Measurements from ENCODE around the gene SHLD2. TPM values are rescaled to one million over a fixed set of nuclear protein-coding genes. Genes with fewer than 3 reads are reported as not detected.
"Not testable (repeated sequence)": the region's sequence is repeated elsewhere in the genome, so short reads cannot be mapped to it uniquely, and the experiment has no call there.

Gene SHLD2
- total and polyA plus RNA-seq, 9 donors = 11.5 to 32.3 (median 24.8) TPM

DNA sequence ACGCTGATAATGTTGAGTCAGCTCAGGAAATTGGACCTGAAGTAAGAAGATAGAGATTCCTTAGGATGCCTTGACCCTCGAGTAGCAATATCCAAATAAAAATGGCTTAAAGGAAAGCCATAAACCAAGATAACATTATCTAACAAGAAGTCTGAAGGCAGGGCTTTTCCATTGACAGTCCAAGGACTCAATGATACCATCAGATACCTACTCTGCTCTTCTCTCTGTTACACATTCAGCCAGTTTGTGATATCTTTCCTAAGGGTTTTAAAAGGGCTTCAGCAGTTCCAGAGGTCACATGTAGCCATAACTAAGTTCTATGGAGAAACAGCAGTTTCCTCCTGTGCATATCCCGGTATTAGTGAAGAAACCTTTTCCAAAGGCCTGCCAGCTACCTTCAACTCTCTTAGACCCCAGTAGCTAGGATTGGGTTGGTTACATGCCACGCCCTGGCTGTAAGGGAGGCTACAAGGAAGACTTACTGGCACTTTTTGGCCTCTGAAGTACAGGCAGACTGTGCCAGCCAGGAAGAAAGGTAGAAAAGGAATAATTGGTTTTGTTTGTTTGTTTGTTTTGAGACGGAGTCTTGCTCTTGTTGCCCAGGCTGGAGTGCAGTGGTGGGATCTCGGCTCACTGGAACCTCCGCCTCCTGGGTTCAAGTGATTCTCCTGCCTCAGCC is 10.6 kb downstream of the SHLD2 start:
- Histone ChIP-seq H3K27me3 (no peaks in the 10 kb centered on the region), H3K36me3 (no peaks in the 10 kb centered on the region), H3K27ac (no peak overlapping the region), H3K4me1 (ENCODE audit: insufficient read depth) (no peaks in the 10 kb centered on the region), H3K9me3 (no peaks in the 10 kb centered on the region), H3K4me3 (no peak overlapping the region)
- intact Hi-C loops (cut with DNase I) = no loop called here
- DNase-seq = no peak
- WGBS, 3 donors = 89 to 93% (median 93%) methylated on average over 7 of the region's 7 CpGs
- TF ChIP-seq POLR2A (IDR thresholded peaks at IDR 0.05) = no peak
- no peak for TF ChIP-seq EP300 (IDR thresholded peaks at IDR 0.05)
- TF ChIP-seq, protein P1, sequence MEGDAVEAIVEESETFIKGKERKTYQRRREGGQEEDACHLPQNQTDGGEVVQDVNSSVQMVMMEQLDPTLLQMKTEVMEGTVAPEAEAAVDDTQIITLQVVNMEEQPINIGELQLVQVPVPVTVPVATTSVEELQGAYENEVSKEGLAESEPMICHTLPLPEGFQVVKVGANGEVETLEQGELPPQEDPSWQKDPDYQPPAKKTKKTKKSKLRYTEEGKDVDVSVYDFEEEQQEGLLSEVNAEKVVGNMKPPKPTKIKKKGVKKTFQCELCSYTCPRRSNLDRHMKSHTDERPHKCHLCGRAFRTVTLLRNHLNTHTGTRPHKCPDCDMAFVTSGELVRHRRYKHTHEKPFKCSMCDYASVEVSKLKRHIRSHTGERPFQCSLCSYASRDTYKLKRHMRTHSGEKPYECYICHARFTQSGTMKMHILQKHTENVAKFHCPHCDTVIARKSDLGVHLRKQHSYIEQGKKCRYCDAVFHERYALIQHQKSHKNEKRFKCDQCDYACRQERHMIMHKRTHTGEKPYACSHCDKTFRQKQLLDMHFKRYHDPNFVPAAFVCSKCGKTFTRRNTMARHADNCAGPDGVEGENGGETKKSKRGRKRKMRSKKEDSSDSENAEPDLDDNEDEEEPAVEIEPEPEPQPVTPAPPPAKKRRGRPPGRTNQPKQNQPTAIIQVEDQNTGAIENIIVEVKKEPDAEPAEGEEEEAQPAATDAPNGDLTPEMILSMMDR (IDR thresholded peaks at IDR 0.05) = no peak

DNA sequence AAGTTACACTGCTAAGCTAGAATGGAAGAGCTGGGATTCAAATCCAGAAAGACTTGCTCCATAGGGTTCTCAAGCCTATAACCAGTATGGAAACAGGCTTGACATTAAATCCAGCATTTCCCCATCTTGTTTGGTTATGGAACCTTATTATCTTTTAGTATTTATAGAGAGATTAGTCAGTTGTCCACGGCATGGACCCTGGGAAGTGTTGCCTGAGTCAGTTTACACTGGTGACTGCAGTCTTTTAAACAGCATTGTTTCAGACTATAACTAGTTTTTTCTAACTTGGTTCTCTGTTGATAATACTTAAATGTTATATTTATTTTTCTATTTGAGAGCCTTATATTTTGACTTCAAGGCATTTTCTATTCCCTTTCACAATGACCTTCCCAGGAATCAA is 23.1 kb downstream of the SHLD2 start:
- H3K9me3 ChIP-seq; H3K36me3 ChIP-seq; DNase-seq; H3K27ac ChIP-seq; H3K4me3 ChIP-seq; H3K4me1 ChIP-seq (ENCODE audit: insufficient read depth); intact Hi-C loops (cut with DNase I); H3K27me3 ChIP-seq: not testable (repeated sequence)
- 33 to 75% (median 47%) methylated on average over 1 of the region's 1 CpG for WGBS, 3 donors

DNA sequence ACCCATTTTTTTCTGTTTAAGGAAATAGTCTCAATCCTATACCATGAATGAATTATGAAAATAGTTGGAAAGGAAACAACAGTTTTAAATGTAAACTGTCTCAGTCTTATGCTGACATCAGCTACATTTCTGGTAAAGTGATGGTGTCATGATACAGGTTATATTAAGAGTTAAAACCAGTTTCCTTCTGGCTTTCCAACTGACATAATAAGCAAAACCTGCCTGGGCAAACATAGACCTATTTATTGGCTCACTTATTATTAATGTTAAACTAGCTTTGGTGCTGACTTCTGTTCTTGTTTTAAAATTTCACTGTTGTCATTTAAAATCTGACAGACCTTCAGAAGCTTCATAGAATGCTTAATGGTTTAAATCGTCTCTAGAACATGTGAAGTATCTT is 24.0 kb downstream of the SHLD2 start:
- DNase-seq; H3K9me3 ChIP-seq; H3K4me3 ChIP-seq; H3K27ac ChIP-seq; H3K36me3 ChIP-seq; H3K4me1 ChIP-seq (ENCODE audit: insufficient read depth); intact Hi-C loops (cut with DNase I); H3K27me3 ChIP-seq: not testable (repeated sequence)
- 83 to 100% (median 100%) methylated on average over 1 of the region's 1 CpG for WGBS, 3 donors

DNA sequence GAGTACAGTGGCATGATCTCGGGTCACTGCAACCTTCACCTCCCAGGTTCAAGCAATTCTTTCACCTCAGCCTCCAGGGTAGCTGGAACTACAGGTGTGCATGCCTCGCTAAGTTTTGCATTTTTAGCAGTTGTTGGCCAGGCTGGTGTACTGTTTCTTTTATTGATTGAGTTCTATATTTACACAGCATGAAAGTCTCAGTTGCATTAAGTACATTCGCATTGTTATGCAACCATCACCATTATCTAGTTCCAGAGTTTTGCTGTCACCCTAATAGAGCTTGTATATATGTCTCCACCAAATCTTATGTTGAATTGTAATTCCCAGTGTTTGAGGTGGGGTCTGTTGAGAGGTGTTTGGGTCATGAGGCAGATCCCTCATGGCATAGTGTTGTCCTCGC is 28.3 kb downstream of the SHLD2 start:
- H3K4me3 ChIP-seq; H3K4me1 ChIP-seq (ENCODE audit: insufficient read depth); H3K9me3 ChIP-seq; H3K36me3 ChIP-seq; H3K27ac ChIP-seq; intact Hi-C loops (cut with DNase I); DNase-seq; H3K27me3 ChIP-seq: not testable (repeated sequence)
- WGBS, 3 donors = 90 to 97% (median 91%) methylated on average over 3 of the region's 4 CpGs

DNA sequence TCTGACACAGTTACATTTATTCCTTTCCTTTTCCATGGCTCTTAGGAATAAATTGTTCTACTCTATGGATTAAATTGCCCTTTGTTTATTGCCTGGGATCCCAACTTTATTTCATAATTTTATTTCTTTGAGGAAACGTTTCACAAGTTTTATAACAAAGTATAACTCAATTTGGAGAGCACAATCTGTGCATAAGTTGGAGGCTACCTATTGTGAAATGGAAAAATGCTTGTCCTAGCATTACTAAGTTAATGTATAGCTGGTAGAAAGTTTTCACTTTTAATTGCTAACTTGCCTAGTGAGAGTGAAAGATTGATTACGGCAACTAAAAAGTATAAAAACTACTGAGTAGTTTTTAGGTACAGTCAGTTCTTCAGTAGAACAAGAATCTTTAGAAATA is 32.0 kb downstream of the SHLD2 start:
- H3K9me3 ChIP-seq; intact Hi-C loops (cut with DNase I); DNase-seq; H3K27me3 ChIP-seq; H3K4me1 ChIP-seq (ENCODE audit: insufficient read depth); H3K36me3 ChIP-seq; H3K27ac ChIP-seq; H3K4me3 ChIP-seq: not testable (repeated sequence)
- 68 to 100% (median 74%) methylated on average over 1 to 2 of the region's 2 CpGs for WGBS, 3 donors

DNA sequence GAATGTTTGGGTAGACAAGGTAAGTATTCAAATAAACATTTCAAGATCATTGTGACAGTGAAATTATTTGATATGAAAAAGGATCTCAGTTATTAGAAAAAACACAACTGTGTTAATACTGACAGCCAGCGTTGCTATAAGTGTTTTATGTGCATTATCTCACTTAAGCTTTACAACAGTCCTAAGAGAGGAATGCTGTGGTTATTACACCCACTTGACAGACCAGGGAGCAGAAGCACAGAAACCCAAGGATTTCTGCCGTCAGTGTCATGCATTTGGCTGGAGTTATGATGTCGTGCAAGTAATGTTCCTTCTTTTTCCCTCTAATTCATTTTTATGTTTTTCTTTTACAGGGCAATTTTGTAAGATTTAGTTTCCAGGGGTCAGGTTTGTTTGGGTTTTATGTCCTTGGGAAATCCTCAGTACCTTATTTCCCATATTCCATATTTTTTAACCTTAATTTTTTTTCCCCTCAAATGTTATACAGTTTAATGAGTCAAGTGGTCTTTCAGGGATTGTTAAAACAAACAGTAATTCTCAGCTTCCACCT is 32.7 kb downstream of the SHLD2 start:
- 23 to 32% (median 30%) methylated on average over 2 to 3 of the region's 3 CpGs for WGBS, 3 donors
- H3K4me3 ChIP-seq; H3K27ac ChIP-seq; intact Hi-C loops (cut with DNase I); H3K4me1 ChIP-seq (ENCODE audit: insufficient read depth); H3K9me3 ChIP-seq; DNase-seq; H3K36me3 ChIP-seq; H3K27me3 ChIP-seq: not testable (repeated sequence)

DNA sequence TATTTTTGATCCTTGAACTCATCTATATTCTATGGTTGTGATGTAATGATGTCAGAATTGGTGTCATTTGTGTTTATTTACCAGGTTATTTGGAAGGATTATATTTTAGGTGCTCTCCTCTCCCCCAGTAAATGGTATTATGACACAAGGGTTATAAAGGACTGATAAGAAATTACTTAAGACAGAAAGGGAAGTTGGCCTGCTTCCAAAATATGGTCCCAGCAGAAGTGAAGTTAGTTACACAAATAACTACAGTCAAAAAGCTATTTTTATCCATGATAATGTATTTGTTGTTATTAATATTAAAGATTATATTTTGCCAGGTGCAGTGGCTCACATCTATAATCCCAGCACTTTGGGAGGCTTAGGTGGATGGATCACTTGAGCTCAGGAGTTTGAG is 37.2 kb downstream of the SHLD2 start:
- H3K4me3 ChIP-seq; H3K36me3 ChIP-seq; DNase-seq; H3K27me3 ChIP-seq; H3K4me1 ChIP-seq (ENCODE audit: insufficient read depth); intact Hi-C loops (cut with DNase I); H3K9me3 ChIP-seq; H3K27ac ChIP-seq: not testable (repeated sequence)

DNA sequence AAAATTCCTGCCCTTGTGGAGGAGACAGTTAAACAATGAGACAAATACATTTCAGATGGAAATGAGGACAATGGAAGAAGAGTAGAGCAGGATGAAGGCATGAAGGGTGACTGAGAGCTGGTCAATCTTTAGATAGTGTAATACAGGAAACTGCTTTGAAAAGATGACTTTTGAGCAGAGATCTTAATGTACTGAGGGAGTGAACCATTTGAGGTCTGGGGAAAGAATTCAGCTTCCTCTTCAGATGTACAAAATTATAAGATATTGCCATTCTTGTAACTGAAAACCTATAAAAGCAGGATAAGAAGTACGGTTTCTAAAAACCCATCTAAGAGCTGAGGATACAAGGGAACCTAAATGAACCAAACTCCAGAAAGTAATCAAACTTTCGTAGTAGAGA is 38.9 kb downstream of the SHLD2 start:
- H3K9me3 ChIP-seq; intact Hi-C loops (cut with DNase I); DNase-seq; H3K4me3 ChIP-seq; H3K36me3 ChIP-seq; H3K27me3 ChIP-seq; H3K27ac ChIP-seq; H3K4me1 ChIP-seq (ENCODE audit: insufficient read depth): not testable (repeated sequence)
- WGBS, 3 donors = 89 to 94% (median 92%) methylated on average over 2 of the region's 2 CpGs

DNA sequence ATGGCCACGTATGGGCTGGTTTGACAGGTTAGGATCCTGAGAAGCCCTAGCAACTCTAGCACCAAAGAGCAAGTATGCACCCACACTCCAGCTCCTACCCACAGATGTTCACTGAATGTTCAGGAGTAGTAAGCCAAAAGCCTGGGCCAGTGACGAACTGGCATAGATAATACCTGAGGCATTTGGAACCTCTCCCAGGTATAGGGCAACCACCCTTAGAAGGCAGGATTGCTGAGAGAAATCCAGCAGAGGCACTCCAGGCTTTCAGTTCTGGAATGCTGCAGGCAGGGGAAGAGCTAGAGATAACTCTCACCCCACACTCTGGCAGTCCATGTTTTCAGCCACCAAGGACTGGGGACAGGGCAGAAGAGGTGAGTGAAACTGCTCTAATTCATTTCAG is 39.4 kb downstream of the SHLD2 start:
- intact Hi-C loops (cut with DNase I); H3K36me3 ChIP-seq; H3K9me3 ChIP-seq; H3K4me3 ChIP-seq; H3K27me3 ChIP-seq; H3K27ac ChIP-seq; H3K4me1 ChIP-seq (ENCODE audit: insufficient read depth); DNase-seq: not testable (repeated sequence)
- WGBS, 3 donors = 85 to 94% (median 88%) methylated on average over 2 of the region's 2 CpGs

DNA sequence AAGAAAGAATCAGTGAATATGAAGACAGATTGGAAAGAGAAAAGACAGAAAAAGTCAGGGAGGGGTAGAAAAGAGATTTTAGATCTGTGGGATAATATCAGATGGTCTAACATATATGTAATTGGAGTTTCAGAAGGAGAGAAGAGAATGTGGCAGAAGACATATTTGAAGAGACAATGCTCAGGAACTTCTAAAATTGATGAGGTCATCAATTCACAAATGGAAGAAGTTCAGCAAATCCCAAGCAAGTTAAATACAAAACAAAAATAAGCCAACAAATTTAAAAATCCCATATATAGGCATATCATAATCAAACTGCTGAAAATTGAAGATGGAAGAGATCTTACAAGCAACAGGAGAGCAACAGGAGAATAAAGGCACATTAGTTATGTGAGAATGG is 42.5 kb downstream of the SHLD2 start:
- H3K4me1 ChIP-seq (ENCODE audit: insufficient read depth); intact Hi-C loops (cut with DNase I); DNase-seq; H3K27me3 ChIP-seq; H3K36me3 ChIP-seq; H3K4me3 ChIP-seq; H3K9me3 ChIP-seq; H3K27ac ChIP-seq: not testable (repeated sequence)

All from ovary (tissue), 9 donors.